HG03045 (cell line): ENCODE measurements around the gene ELMO1.

Source experiments
- ATAC-seq: cut with Tn5 transposase; IDR thresholded peaks from one replicate; pipeline ENCODE4 v1.9.1; 2021; ENCODE audit warnings: mild to moderate bottlenecking, moderate library complexity; ENCODE audit not compliant: unreplicated experiment

ELMO1 gene

GRCh38 chr7:37352251-37352880 lies 96.3 kb downstream of the ELMO1 start:
- no peak for ATAC-seq

GRCh38 chr7:37351716-37352115 lies 96.9 kb downstream of the ELMO1 start:
- no peak for ATAC-seq

GRCh38 chr7:37349979-37350590 lies 98.6 kb downstream of the ELMO1 start:
- no peak for ATAC-seq

GRCh38 chr7:37348982-37349381 lies 99.7 kb downstream of the ELMO1 start:
- no peak for ATAC-seq

- no peak for ATAC-seq
These were observed 101.9 kb downstream of the ELMO1 start for GRCh38 chr7:37346761-37347160.

- peak; percentile 28 for ATAC-seq
These were observed 103.6 kb downstream of the ELMO1 start for GRCh38 chr7:37344886-37345579.

- ATAC-seq, result peak; percentile 67
These were observed 105.8 kb downstream of the ELMO1 start for GRCh38 chr7:37342688-37343471.

GRCh38 chr7:37342176-37342687 lies 106.4 kb downstream of the ELMO1 start:
- ATAC-seq, result no peak

GRCh38 chr7:37341033-37341630 lies 107.5 kb downstream of the ELMO1 start:
- peak; percentile 38 for ATAC-seq

GRCh38 chr7:37338966-37339365 lies 109.7 kb downstream of the ELMO1 start:
- ATAC-seq, result no peak

GRCh38 chr7:37337522-37337921 lies 111.1 kb downstream of the ELMO1 start:
- no peak for ATAC-seq

- peak; percentile 93 for ATAC-seq
These were observed 112.4 kb downstream of the ELMO1 start for GRCh38 chr7:37336259-37336658.

- no peak for ATAC-seq
These were observed 115.6 kb downstream of the ELMO1 start for GRCh38 chr7:37333075-37333474.

- ATAC-seq, result no peak
These were observed 116.2 kb downstream of the ELMO1 start for GRCh38 chr7:37332243-37333016.

GRCh38 chr7:37330775-37331174 lies 117.9 kb downstream of the ELMO1 start:
- ATAC-seq, result no peak

GRCh38 chr7:37329940-37330339 lies 118.7 kb downstream of the ELMO1 start:
- no peak for ATAC-seq

- ATAC-seq, result no peak
These were observed 121.4 kb downstream of the ELMO1 start for GRCh38 chr7:37327288-37327687.

GRCh38 chr7:37323966-37324365 lies 124.7 kb downstream of the ELMO1 start:
- ATAC-seq, result no peak

GRCh38 chr7:37322831-37323230 lies 125.8 kb downstream of the ELMO1 start:
- no peak for ATAC-seq

GRCh38 chr7:37320848-37321468 lies 127.7 kb downstream of the ELMO1 start:
- ATAC-seq, result no peak
